DOHH2 (cell line): ENCODE data around the gene WDR70.

Source experiments
- CTCF ChIP-seq: fragments of 200-600 bp; sonication (generic); IDR thresholded peaks from one replicate; pipeline ENCODE4 v1.5.1; 2014; ENCODE audit warnings: antibody characterized with exemption, mild to moderate bottlenecking, low read depth, low read length; ENCODE audit not compliant: poor library complexity, severe bottlenecking
- EZH2phosphoT487 ChIP-seq: fragments of 200-600 bp; sonication (generic); IDR thresholded peaks from 2 replicates; pipeline ENCODE4 v1.6.1; 2017; ENCODE audit warnings: borderline replicate concordance, mild to moderate bottlenecking, antibody characterized with exemption, low read length, moderate library complexity, mixed read lengths

DNA sequence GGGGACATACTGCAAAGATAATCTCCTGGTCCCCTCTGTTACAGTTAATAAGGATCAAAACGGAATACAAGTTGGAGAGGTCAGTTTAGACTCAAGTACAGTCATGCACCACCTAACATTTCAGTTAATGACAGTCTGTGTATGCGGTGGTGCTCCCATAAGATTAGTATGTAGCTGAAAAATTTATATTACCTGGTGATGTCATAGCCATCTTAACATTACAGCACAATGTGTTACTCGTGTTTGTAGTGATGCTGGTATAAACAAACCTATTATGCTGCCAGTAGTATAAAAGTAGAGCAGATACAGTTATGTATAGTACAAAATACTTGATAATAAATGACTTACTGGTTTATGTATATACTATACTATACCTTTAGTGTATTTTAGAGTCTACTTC, 252.8 kb downstream of the WDR70 start:
- TF ChIP-seq CTCF, result no peak
- TF ChIP-seq EZH2phosphoT487, result no peak
